ENCODE results near the gene PDE6D.
A peak's percentile ranks its signal among the peaks of the same experiment; 100 is the strongest.

PDE6D gene

DNA sequence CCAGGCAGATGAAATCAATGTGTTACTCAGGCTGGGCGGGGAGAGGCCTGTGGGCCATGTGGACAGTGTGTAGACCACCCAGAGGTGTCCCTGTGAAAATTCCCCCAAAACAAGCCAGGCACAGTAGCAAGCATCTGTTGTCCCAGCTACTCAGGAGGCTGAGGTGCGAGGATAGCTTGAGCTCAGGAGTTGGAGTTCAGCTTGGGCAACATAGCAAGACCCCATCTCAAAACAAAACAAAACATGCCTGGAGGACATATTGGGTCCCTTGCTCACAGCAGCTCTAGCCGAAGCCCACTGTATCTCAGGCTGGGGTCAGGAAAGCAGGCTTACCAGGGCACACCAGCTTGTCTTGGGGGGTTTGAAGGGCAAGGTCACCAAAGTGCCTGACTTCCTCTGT lies 77.1 kb downstream of the PDE6D start:
- DNase-seq = no peak

DNA sequence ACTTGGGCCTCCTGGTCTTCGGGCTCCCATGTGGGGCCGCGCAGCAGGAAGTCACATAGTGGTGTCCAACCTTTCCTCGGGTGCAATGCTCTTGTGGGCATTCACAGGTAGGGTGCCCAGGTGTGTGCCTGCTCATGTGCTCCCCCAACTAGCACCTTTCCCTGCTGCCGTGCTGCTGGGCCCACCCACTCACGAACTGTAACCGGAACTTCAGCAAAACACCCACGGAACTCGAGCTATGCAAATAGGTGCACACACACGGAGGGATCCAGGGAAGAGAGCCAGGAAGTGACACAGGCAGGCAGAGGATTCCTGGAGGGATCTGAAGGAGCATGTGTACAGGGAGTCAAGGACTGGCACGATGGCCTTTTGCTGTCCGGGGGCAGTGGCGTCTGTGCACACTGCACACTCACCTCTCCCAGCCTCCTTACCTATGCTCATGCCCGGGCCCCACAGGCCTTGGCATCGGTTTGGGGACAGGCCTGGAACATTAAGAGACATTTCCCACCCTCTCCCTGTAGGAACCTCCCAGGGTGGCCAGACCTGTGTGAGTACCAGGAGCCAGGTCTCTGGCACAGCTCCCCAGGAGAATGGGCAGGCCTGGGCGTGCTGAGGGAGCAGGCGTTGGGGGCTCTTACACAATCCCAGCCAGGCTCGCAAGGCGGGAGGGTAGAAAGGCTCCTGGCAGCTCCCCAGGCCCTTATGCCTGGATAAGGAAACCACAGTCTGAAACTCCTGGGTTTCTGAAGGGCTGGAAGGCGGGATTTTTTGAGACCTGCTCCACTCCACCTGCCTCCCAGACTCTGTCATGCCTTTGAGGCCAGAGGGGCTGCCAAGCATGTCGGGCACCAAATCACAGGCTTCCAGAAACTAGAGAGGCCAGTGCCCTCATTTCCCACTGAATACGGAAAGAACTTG lies 79.4 kb downstream of the PDE6D start:
- no peak for DNase-seq

DNA sequence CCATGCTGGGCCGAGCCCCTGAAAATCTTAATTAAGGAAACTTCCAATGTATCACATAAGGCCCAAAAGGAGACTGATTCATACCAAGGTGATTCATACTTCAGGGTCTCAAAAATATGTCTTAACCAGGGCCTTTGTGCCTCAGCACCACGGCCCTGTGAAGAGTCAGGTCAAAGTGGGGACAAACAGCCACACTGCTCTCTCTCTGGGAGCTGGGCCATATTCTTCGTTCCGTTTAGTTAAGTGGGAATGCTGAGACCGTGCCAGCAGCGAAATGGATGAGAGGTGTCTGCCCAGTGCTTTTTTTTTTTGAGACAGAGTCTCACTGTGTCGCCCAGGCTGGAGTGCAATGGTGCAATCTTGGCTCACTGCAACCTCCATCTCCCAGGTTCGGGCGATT lies 82.1 kb downstream of the PDE6D start:
- DNase-seq = no peak

DNA sequence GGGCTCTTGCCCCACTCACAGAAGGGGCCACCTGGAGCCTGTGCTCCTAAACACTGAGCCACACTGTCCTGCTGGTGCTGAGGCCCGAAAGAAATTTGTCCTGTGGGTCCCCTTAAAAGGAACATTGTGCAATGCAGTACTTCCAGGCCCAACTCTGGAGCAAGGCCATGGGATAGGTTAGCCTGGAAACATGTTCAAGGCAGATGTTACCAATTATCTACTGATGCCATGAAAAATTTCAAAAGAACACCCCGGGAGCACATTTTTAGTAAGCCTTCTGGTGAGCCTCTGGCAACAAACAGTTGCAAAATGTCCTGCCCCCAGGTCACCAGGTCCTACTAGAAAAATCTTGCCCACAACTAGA lies 85.1 kb downstream of the PDE6D start:
- DNase-seq = no peak

DNA sequence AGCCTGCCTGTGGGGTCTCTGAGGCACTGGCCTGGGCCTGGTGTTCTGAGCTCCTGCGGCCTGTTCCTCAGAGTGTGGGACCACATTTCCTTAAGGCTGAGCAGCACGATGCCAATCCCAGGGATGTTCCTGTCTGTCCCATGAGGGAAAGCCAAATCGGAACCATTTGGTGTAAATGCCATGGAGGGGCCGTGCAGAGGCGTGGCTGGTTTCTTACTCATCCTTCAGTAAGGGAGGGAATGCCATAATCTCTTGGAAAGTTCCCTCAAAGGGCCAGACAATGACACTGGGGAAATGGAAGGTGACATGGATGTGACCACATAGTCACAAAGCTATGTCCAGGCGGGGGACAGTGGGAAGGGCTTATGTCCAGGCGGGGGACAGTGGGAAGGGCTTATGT lies 87.1 kb downstream of the PDE6D start:
- DNase-seq = no peak

DNA sequence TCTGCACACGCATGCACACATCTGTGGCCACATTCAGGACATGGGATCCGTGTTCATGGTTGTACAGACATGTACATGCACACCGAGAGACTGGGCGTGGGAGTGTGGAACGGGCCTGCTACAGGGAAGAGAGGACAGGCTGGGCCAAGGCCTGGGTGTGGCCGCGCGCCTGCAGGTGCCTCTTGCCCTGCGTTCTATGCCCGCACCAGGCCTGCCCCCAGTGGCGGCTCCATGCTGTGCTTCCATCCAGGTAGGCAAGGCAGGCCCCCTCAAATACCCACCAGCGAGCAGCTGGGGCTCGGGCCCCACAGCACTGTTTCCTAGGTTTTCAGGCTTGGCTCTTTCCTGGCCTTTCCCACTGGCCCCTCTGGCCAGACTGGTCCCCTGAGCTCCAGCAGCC lies 88.2 kb downstream of the PDE6D start:
- no peak for DNase-seq

DNA sequence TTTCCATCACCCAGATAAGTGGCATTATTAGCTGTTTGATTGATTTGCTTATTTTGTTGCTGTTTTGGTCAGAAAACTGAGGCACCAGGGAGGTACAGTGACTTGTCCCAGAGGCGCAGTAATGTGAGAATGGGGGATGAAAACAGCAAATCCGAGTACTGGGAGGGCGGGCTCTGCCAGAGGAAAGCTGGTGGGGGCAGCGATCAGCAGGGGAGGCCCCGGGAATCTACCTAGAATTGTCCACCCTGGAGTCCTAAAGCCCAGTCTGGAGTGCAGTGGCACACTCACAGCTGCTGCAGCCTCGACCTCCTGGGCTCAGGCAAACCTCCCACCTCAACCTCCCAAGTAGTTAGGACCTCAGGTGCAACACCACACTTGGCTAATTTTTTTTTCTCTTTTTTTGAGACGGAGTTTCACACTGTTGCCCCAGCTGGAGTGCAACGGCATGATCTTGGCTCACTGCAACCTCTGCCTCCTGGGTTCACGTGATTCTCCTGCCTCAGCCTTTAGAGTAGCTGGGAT lies 89.8 kb downstream of the PDE6D start:
- DNase-seq = no peak

DNA sequence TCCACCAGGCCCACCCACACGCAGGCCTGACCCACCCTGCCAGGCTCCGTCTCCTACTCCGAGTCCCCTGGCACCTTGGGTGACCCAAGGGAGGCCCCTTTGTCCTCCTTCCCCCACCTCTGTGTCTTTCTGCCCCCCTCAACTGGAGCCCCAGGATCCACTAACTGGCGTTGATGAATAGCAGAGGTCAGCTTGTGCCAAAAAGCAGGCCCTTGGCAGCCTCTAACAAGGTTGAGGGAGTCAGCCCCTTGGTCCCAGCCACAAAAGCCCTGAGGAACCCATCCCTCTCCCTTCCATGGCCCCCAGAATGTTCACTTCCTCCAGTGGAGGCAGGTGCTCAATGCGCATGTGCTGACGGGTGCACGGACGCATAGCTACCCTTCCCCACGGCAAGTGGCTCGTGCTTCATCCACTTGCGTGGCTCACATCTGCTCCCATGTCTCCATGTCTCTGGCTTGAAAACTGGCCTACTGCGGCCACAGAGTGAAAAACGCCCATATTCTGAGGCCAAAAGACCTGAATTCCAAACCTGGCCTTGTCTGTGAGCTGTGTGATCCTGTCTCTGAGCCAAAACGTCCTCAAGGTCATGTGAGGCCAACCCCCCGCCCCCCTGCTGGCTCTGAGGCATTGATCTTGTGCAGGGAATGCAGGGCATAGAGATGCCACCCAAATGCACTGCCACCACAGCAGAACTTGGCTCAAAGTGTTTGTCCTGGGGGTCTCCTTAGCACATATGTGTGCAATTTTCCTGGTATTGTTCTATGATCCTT lies 91.8 kb downstream of the PDE6D start:
- no peak for DNase-seq

DNA sequence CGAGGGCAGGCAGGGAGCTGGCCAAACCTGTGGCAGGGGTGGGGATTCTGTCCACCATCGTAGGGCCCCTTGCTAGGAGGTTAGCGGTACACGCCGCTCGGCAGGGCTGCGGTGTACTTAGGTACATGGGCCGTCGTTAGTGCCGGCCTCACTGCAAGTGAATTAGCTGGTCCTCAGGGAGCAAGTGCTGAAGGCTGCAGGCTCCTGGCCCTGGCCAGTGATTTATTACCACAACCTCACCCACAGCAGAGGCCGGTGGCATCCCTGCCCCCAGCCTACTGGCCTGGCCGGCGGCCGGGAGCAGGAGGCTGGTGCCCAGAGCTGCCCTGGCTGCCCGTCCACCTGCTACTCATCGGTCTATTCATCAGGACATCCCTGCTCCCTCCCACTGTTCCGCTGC lies 92.4 kb downstream of the PDE6D start:
- no peak for DNase-seq

DNA sequence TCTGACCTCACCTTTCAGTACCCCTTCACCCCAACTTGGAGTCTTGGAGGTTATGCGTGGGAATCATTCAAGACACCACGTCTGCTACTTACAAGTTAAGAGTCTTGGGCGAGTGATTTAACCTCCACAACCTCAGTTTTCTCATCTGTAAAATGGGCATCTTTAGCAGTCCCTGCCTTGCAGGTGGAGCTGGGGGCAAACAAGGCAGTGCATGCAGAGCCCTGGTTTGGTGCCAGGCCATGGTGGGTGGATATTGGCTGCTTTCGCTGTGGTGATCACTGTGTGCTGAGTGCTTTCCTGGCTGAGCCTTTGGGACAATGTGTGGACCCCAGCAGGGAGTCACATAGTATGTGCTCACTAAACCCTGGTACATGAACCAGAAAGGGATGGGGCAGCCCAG lies 93.1 kb downstream of the PDE6D start:
- no peak for DNase-seq

DNA sequence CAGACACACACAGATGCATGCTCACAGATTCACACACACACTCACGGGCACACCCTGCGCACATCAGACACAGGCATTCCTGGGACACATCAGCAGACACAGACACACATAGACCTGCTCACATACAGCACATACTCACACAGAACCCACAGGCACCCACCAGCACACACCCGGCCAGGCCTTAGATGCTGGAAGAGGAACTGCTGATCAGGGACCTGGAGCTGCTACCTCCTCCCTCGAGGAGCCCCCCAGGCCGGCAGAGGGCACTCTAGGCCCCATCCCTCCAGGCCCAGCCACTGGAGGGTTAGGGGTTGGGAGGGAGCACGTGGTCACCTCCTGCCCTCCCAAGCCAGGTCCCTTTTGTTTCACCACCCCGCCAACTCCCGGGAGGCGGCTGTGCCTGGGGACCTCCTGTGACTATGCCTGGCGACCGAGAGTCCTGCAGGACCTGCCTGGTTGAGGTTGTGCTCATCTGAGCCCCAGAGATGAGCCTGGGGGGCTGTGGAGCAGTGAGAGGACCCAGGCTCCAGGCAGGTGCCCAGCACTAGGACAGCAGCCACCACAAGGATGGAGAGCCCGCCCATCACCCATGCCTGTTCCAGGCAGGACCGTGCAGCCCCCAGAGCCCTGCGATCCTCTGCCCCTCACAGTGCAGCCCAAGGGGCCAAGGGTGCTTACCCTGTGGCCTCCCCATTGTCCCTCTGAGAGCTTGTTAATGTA lies 93.8 kb downstream of the PDE6D start:
- peak in 3 of 4 experiments; percentile 29 to 73 (median 51) for DNase-seq

DNA sequence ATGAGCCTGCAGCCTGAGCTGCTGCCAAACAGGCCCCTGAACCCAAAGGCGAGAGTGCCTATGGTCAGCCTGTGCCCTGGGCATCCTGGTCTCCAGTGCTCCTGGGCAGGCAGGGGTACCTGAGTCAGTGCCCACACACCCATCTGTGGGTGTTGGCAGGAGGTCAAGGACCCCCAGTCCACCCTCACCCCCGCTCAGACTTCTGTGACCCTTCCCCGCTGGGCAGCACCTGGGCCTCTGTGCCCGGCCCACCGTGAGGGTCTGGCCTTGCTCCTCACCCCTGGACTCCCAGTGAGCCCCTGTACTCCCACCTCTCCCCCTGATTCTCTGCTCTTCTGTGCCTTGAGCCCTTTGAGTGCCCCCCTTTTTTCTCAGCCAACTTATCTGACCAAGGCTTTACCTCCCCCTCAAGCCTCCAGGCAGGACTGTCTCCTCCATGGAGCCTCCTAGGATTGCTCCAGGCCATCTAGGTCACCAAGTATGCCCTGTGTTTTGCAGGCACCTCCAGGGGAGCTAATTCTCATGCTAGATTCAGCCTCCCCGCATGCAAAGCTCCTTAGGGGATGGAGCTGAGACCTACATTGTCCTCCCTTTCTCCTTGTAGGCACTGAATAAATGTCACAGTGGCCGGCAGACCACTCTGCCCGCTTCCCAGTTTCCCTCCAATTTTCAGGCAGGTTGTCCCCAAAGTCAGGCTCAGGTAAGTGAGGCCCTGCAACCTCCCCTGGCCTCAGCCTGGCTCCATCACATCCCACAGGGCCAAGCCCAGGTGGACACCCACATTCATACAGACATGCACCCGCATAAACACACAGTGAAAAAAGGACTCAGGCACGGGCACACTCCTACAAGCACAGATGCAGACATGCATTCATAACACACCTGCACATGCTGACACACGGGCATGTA lies 94.6 kb downstream of the PDE6D start:
- DNase-seq = no peak

DNA sequence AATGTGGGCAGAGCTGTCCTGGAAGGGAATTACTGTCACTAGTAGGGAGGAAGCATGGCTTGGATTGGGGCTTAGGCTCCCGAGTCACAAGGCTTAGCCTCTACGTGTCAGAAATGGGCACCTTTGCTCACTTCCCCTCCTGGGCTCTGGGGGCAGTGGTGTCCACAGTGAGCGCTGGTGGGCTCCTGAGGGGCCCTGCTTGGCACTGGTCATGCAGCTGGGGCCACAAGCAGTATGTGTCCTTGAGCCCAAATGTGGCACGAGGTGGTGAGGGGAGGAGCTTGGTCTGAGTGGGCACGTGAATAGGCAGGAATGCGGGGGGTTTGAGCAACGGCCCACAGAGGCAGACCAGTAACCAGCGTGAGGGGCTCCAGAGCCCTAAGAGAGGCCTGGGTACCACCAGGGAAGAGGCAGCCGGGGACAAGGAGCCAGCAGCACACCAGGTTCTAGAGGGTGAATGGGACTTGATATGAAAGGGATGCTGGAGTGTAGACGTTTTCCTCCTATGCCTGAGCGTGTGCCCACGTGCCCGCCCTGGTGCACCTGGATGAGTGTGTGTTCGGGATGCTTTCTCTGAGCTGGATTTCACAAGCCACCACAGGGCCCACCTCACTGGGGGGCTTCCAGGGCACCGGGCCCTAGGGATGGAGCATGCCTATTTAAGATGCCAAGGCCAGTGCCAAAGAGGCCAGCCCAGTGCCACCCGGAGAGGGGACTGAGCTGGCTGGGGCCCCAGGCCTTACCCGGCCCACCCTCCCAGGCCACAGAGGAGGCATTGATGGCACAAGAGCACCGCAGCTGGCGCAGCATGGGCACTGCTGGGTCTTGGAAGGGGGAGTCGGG lies 95.5 kb downstream of the PDE6D start:
- no peak for DNase-seq

DNA sequence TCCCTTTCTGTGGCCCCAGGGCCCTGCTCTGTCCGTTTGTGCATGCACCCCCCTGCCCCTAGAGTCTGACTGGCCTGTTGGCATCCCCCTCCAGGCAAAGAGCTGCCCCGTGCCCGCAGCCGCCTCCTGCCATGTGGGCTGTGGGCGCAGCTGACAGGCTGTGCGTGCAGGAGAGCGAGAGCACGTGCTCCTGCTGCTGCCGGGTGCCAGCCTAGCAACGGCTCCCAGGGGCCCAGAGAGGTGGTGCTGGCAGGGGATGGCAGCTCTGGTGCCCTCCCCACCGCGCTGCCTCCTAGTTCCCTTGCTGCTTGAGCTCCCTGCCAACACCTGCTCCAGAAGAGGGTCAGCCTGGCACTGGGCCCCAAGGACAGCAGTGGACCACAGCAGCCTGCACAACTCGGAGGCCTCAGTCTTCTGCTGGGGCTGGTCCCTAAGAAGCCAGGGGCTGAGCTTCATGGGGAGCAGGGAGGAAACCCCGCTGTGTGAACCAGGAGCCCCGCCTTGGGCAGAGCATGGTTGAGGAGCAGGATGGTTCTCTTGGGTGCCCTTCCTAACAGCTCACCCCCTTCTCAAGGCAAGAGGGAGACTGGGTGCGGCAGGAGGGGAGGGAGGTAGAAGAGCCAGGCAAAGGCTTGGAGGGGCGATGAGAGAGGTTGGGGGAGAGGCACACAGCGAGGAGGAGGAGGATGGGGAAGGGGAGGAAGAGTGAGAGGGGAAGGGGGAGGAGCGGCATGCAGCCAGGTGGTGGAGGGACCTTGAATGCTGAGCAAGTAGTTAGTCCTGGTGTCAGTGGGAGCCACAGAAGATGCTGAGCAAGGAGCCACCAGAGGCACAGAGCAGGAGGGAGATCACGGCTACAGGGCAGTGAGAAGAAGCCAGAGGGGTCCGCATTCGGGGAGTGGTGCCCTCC lies 96.5 kb downstream of the PDE6D start:
- DNase-seq = no peak

DNA sequence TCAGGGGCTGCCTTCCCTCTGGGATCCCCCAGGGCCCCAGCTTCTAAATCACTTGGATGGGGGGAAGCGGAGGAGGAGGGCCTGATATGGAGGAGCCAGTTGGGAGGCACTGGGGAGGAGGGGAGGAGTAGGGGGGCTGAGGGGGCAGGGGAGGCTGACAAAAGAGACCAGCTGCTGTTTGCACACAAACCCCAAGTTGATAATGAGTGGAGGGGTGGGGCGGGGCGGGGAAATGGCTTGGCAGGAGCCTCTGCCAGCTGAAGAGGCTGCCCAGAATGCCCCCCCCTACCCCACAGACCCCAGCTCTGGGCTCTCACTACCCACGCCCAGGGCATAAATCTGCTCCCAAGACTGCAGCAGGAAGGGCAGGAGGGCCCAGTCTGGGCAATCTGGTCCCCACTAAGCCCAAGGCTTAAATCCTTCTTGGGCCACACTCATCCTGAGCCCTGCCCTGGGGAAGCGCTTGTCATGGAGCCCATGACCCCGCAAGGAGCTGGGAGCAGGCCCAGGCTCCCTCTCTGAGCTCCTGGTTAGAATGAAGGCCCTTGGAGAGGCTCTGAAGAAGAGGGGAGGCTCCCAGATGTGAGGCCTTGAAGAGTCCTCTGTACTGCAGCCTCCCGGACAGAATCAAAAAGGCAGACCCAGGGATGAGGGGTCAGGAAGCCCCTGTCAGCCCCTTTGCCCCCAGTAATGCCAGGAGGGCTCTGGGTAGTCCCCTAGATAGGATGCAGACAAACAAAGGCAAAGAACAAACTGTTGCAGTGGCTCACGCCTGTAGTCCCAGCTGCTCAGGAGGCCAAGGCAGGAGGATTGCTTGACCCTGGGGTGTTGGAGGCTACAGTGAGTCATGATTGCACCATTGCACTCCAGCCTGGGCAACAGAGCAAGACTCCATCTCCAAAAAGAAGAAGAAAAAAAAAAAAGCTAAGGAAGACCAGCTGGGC lies 97.5 kb downstream of the PDE6D start:
- no peak for DNase-seq

DNA sequence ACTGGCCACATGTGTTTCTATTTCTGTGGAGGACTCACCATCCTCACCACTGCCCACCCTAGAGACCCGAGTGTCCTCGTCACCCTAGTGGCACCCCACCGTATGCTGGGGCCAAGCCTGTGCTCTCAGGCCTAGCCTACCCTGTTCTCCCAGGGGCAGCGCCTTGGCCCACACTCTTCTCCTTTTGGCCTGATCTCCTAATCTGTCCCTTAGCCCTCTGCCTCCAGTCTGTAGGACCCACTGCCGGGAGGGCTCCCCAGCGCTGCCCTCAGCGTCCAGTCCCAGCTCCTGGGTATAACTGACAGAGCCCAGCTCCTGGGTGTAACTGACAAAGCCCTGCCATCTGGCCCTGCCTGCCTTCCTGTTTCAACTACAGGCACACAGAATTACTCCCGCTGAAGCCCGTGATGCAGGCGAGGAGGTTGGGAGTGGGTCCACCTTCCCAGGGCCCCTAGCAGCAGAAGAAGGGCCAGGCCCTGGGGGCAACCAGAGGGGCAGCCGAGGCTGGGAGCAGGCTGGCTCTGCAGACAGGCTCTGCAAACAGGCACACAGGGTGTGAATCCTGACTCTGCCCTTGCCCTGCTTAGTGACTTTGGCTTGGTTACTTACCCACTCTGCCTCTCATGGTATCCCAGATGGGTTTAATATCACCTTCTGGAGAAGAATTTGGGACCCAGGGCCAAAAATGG lies 98.3 kb downstream of the PDE6D start:
- DNase-seq = no peak

Measured in activated naive CD4-positive, alpha-beta T cell (primary cell).